IPS DF 4.7 (cell line): ENCODE data around the gene KAZALD1.

Experiments
- DNase-seq: peaks from one replicate; pipeline ENCODE4 v3.0.0-alpha.2; 2013; ENCODE audit warnings: low spot score; ENCODE audit errors: extremely low read depth

The KAZALD1 gene

DNA sequence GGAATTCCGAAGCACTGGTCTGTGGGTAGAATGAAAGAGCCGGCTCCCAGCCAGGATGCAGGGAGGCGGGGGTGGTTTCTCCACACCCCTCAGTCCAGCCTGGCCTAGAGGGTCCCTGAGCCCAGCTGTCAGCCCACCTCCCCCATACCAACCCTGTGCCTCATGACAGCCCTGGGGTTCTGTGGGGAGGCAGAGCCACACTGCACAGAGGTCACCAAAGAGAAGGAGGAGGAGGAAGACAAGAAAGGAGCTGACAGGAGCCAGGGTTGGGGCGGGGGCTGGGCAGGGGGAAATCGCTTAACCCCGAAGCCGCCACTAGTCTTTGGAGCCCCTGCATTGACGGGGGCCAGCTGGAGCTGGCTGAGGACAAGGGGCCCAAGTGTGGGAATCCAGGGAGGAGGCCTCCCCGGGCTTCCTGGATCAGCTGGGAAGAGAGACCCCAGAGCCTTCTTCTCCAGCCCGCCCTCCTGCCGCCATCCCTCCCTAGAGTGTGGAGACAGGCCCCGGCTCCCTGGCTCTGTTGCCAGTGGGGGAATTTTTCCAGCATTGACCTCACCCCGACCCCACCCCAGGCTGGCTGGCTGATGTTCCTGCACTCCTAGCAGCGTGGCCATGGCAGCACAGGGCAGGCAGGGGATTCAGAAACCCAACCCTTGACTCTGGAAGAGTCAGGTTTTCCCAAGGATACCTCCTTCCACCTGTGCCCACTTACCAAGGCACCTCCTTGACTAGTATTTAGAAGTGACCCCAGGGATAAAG is 32.5 kb downstream of the KAZALD1 start:
- no peak for DNase-seq

GRCh38 chr10:101095004-101095403 is 33.2 kb downstream of the KAZALD1 start:
- no peak for DNase-seq

GRCh38 chr10:101095550-101096213 is 33.9 kb downstream of the KAZALD1 start:
- DNase-seq = peak; percentile 98

DNA sequence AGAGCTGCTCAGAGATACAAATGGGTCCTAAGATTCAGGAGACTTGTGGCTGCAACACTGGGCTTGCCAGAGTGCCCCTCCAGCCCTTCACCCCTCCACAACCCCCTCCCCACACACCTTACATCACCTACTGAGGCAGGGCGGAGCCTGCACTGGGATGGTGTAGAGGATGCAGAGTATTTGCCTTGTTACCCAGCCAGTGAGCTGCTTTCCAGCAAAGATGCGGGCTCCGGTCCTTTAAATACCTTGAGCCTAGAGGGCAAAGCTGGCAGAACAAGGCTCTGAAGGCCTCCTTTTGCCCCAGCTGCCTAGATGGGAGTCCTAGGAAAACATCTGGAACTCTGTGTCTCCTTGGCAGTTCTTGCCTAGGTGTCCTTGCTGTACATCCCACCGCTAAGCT is 34.6 kb downstream of the KAZALD1 start:
- DNase-seq = no peak

GRCh38 chr10:101097881-101098280 is 36.1 kb downstream of the KAZALD1 start:
- no peak for DNase-seq

DNA sequence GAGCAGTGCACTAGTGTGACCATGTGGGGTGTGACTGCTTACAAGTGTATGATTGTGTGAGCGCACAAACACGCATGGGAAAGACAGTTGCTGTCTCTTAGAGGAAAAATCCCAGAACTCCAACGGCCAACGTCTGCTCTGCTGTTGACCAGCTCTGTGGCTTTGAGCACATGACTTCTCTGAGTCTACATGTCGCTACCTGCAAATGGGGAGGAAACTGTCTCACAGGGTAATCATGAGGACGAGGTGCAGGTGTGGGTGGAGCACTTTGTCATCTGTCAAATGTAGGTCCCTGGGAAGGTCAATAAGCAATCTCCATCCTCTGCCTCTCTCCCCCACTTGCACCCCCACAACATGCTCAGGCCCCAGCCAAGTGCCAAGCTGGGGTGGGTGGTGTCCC is 38.1 kb downstream of the KAZALD1 start:
- DNase-seq = no peak

- no peak for DNase-seq
These were observed 39.6 kb downstream of the KAZALD1 start for GRCh38 chr10:101101372-101101881.

GRCh38 chr10:101103430-101103829 is 41.6 kb downstream of the KAZALD1 start:
- no peak for DNase-seq

DNA sequence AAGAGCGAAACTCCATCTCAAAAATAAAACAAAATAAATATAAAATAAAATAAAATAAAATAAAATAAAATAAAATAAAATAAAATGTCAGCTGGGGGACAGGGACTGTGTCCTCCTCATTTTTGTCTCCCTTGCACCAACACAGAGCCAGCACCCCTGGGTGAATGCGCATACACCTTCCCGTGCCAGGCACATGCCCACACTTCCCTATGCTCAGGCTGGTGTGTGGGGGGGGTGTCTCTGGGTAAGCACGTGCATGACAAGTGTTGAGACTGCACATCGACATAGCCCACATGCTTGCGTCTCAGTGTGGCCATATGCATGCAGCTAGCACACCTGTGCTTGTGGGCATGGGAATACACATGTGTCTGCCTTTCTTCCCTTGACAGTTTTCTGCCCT is 44.6 kb downstream of the KAZALD1 start:
- no peak for DNase-seq

DNA sequence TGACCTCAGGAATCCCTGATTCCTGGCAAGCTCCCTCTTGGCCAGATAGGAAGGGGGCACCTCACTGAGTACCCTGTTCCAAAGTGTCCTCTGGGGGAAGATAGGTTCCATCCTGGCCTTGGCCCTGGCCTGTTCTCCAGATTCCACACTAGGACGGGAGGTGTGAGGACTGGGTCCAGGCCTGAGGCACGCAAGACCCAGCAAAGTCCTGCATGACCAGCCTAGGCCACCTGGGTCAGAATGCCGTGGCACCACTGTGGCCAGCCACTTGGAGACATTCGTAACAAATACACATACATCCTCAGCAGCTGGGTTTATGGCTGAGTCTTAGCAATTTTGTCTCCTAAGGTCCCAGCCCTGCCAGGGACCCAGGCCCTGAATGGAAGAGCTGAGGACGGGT is 46.0 kb downstream of the KAZALD1 start:
- DNase-seq = no peak

GRCh38 chr10:101110856-101111523 is 49.2 kb downstream of the KAZALD1 start:
- no peak for DNase-seq

GRCh38 chr10:101111547-101111946 is 49.8 kb downstream of the KAZALD1 start:
- DNase-seq = no peak

DNA sequence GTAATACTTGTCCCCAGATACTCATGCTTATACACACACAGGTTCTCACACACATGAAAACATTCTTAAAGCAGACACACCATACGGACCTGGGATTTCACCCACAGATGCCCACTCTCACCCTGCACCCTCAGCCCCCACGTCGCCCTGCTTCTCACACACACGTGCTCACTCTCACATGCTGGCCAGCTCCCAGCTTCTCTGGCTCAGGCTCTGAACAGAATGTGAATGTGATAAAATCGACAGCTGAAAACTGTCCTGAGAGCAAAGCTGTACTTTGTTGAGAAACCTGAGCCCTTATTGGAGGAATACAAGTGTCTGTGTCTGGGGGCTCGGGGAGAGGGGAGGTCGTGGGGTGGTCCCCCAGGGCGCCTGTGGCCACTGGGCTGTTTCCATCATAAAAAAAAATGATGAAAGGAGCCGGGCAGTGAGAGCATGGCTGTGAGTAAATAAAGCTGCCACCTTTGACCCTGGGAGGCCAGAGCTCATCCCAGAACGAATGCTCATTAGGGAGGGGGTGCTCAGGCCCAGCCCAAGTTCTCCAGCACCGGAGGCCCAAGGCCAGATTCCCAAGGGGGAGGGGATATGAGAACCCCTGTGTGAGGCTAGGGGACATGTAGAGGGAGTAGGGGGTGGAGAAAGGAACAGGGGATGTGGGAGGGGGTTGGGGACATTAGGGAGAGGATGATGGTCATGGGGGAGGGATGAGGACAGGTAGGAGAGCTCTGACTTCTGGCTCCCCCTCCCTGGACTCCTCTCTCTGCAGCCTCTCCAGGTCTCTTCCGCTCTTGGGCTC is 51.2 kb downstream of the KAZALD1 start:
- DNase-seq = no peak

DNA sequence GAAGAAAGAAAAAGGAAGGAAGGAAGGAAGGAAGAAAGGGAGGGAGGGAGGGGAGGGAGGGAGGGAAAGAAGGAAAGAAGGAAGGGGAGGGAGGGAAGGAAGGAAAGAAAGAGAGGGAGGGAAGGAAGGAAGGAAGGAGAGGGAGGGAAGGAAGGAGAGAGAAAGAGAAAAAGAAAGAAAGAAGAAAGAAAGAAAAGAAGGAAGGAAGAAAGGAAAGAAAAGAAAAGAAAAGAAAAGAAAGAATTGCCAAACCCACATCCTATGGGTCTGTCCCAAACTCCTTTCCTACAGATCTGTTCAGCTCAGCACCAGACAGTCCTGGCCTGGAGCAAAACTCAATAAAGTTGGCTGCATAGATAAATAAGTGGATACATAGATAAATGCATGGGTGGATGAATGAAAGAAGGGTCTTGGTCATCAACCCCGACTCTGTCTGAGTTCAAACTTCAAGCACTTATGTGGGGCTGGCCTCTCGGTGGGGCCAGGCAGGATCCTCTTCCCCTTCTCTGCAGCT is 52.2 kb downstream of the KAZALD1 start:
- no peak for DNase-seq

- no peak for DNase-seq
These were observed 52.9 kb downstream of the KAZALD1 start for GRCh38 chr10:101114646-101115045.
